ENCODE data around the gene CREB1. TPM values are rescaled to one million over a fixed set of nuclear protein-coding genes. Genes with fewer than 3 reads are reported as not detected.

Gene CREB1
- total and polyA plus RNA-seq, 4 donors: 5.4 to 79.6 (median 35.1) TPM

DNA sequence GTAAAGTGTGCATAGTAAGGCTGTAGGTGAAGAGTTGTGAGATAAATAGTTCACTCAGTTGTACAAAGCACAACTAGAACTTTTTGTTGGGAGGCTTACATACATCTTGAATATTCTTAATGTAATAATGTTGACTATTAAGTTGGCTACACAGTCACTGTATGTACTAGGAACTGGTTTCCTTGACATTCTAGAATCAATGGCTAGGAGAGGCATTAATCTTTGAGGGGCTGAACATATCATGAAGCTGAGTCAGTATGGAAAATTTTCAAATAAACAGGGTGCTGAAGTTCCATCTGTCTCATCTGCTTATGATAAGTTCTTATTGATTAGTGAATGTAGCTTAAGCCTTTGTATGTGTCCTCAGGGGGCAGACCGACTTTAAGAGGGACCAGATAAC is 72.0 kb downstream of the CREB1 start:
- 98 to 100% methylated on average over 1 of the region's 1 CpG for WGBS, 2 donors
- no peak overlapping the region for H3K27ac ChIP-seq (ENCODE audit: low read depth in 1 of 2, low read length in 1 of 2)

DNA sequence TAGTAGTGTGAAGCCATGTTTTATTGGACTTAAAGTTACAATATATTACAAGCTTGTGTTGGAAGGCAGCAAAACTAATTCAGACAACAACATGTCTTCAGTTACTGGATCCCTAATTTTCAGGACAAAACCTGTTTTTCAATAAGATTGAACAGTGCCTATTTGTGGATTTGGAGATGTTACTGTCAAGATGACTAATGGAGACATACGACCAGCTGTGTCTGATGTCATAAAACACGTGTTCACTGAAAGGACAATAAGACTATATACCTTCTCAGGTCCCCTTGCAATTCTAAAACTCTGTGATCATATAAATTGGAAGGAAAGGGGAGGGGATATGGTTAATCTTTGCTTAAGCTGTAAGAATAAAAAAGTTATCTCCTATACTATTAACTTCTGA is 73.7 kb downstream of the CREB1 start:
- ATAC-seq (ENCODE audit: insufficient read depth, low FRiP score) (no peak), DNase-seq (no peak)
- Histone ChIP-seq H3K27me3 (ENCODE audit: control insufficient read depth in 3 of 3, insufficient read depth in 3 of 3, low read length in 2 of 3) (no peaks in the 10 kb centered on the region), H3K9me3 (ENCODE audit: control insufficient read depth in 4 of 4, insufficient read depth in 3 of 4, low read length in 3 of 4) (no peaks in the 10 kb centered on the region), H3K27ac (ENCODE audit: low read depth in 1 of 2, low read length in 1 of 2) (no peak overlapping the region), H3K36me3 (ENCODE audit: control insufficient read depth in 4 of 4, insufficient read depth in 4 of 4, low read length in 4 of 4) (peaks cover 0 to 11% (median 3%) of the 10 kb centered on the region in 4 donors), H3K9ac (ENCODE audit: insufficient read depth in 1 of 2, low read length in 2 of 2) (no peak overlapping the region), H3K4me3 (no peak overlapping the region), H3K4me1 (ENCODE audit: control insufficient read depth in 5 of 5, insufficient read depth in 5 of 5, low read length in 5 of 5) (no peaks in the 10 kb centered on the region)
- WGBS, 2 donors: 68 to 70% methylated on average over 2 of the region's 2 CpGs
- TF ChIP-seq, protein P1, sequence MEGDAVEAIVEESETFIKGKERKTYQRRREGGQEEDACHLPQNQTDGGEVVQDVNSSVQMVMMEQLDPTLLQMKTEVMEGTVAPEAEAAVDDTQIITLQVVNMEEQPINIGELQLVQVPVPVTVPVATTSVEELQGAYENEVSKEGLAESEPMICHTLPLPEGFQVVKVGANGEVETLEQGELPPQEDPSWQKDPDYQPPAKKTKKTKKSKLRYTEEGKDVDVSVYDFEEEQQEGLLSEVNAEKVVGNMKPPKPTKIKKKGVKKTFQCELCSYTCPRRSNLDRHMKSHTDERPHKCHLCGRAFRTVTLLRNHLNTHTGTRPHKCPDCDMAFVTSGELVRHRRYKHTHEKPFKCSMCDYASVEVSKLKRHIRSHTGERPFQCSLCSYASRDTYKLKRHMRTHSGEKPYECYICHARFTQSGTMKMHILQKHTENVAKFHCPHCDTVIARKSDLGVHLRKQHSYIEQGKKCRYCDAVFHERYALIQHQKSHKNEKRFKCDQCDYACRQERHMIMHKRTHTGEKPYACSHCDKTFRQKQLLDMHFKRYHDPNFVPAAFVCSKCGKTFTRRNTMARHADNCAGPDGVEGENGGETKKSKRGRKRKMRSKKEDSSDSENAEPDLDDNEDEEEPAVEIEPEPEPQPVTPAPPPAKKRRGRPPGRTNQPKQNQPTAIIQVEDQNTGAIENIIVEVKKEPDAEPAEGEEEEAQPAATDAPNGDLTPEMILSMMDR (IDR thresholded peaks at IDR 0.05; ENCODE audit: control extremely low read depth, extremely low read depth): no peak

More for the DNA sequence above, 72.0 kb downstream of the CREB1 start:
- DNase-seq: no peak
- Histone ChIP-seq H3K36me3 (ENCODE audit: control insufficient read depth in 4 of 4, insufficient read depth in 4 of 4, low read length in 4 of 4) (peaks cover 0 to 12% (median 8%) of the 10 kb centered on the region in 4 donors), H3K9me3 (ENCODE audit: control insufficient read depth in 4 of 4, insufficient read depth in 3 of 4, low read length in 3 of 4) (no peaks in the 10 kb centered on the region), H3K4me3 (no peak overlapping the region), H3K9ac (ENCODE audit: insufficient read depth in 1 of 2, low read length in 2 of 2) (no peak overlapping the region), H3K4me1 (ENCODE audit: control insufficient read depth in 5 of 5, insufficient read depth in 5 of 5, low read length in 5 of 5) (no peaks in the 10 kb centered on the region), H3K27me3 (ENCODE audit: control insufficient read depth in 3 of 3, insufficient read depth in 3 of 3, low read length in 2 of 3) (no peaks in the 10 kb centered on the region)
- TF ChIP-seq, protein P1 (IDR thresholded peaks at IDR 0.05; ENCODE audit: control extremely low read depth, extremely low read depth): no peak
- no peak for ATAC-seq (ENCODE audit: insufficient read depth, low FRiP score)

DNA sequence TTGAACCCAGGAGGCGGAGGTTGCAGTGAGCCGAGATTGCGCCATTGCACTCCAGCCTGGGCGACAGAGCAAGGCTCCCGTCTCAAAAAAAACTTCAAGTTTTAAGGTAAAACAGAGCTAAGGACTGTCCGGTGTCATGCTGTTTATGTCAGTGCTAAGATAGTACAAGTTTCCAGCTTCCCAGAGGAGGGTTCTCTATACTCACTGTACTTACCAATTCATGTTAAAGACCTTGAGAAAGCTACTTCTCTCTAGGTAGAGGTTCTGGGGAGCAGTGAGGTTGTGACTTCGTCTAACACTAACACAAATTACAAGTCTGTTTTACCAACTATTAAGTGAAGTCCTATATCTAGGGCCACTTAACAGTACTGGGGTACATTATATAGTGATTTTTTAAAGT is 76.6 kb downstream of the CREB1 start:
- Histone ChIP-seq H3K4me3 (no peak overlapping the region), H3K27me3 (ENCODE audit: control insufficient read depth in 3 of 3, insufficient read depth in 3 of 3, low read length in 2 of 3) (no peaks in the 10 kb centered on the region), H3K4me1 (ENCODE audit: control insufficient read depth in 5 of 5, insufficient read depth in 5 of 5, low read length in 5 of 5) (no peaks in the 10 kb centered on the region), H3K9ac (ENCODE audit: insufficient read depth in 1 of 2, low read length in 2 of 2) (no peak overlapping the region), H3K36me3 (ENCODE audit: control insufficient read depth in 4 of 4, insufficient read depth in 4 of 4, low read length in 4 of 4) (peaks cover 0 to 5% (median 3%) of the 10 kb centered on the region in 4 donors), H3K27ac (ENCODE audit: low read depth in 1 of 2, low read length in 1 of 2) (no peak overlapping the region), H3K9me3 (ENCODE audit: control insufficient read depth in 4 of 4, insufficient read depth in 3 of 4, low read length in 3 of 4) (no peaks in the 10 kb centered on the region)
- DNase-seq (no peak), ATAC-seq (ENCODE audit: insufficient read depth, low FRiP score) (no peak)
- TF ChIP-seq, protein P1 (IDR thresholded peaks at IDR 0.05; ENCODE audit: control extremely low read depth, extremely low read depth): no peak
- WGBS, 2 donors: 92 to 95% methylated on average over 6 to 7 of the region's 7 CpGs

DNA sequence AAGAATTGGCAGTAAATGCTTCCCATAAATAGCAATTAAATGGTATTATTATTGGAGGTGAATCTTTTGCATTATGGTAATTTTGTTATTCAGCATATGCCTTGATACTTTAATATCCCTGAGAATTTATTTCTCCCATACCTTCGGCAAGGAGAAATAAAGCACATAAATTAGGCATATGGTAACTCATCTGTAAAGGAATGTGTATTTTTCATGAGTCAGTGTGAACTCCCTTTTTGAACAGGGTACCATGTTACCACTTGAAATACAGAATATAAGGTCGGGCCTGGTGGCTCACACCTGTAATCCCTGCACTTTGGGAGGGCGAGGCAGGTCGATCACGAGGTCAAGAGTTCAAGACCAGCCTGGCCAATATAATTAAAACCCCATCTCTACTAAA is 77.1 kb downstream of the CREB1 start:
- no peak overlapping the region for H3K9ac ChIP-seq (ENCODE audit: insufficient read depth in 1 of 2, low read length in 2 of 2)
- 98 to 99% methylated on average over 5 of the region's 5 CpGs for WGBS, 2 donors
- H3K36me3 ChIP-seq (ENCODE audit: control insufficient read depth in 4 of 4, insufficient read depth in 4 of 4, low read length in 4 of 4): peaks cover 0 to 5% (median 2%) of the 10 kb centered on the region in 4 donors
- H3K27ac ChIP-seq (ENCODE audit: low read depth in 1 of 2, low read length in 1 of 2): no peak overlapping the region
- no peak for DNase-seq
- no peaks in the 10 kb centered on the region for H3K27me3 ChIP-seq (ENCODE audit: control insufficient read depth in 3 of 3, insufficient read depth in 3 of 3, low read length in 2 of 3)
- H3K4me1 ChIP-seq (ENCODE audit: control insufficient read depth in 5 of 5, insufficient read depth in 5 of 5, low read length in 5 of 5): no peaks in the 10 kb centered on the region
- TF ChIP-seq, protein P1 (IDR thresholded peaks at IDR 0.05; ENCODE audit: control extremely low read depth, extremely low read depth): no peak
- no peak for ATAC-seq (ENCODE audit: insufficient read depth, low FRiP score)
- no peaks in the 10 kb centered on the region for H3K9me3 ChIP-seq (ENCODE audit: control insufficient read depth in 4 of 4, insufficient read depth in 3 of 4, low read length in 3 of 4)
- no peak overlapping the region for H3K4me3 ChIP-seq
